Right ventricle myocardium superior (tissue), 1 donor: ENCODE data around the gene WRNIP1. TPM values are rescaled to one million over a fixed set of nuclear protein-coding genes. Genes with fewer than 3 reads are reported as not detected.

Experiments
- ATAC-seq: fragments of 200-7000 bp; cut with Tn5 transposase; one replicate; pipeline ENCODE4 v1.9.1; 2020; ENCODE audit warnings: mild to moderate bottlenecking; ENCODE audit not compliant: poor library complexity
- DNase-seq: peaks from one replicate; pipeline ENCODE4 v3.0.0-alpha.2; 2020
- intact Hi-C: fragments of 100-400 bp; cut with DNase I; formaldehyde crosslinking; loops from one replicate; pipeline ENCODE4 v1.11.2; 2022
- total RNA-seq: library from RNA; stranded (reverse); fragmentation: NEBNext Ultra II Directional; extraction: Animal tissue kit (Norgen Biotek cat#: 25700); gene quantifications from one replicate; pipeline ENCODE4 v1.2.1, GENCODE V29; 2021
- donor health status: DM: no; HTN: yes; CAD: no; lungs with severe emphysema.

WRNIP1 gene
- total RNA-seq, 1 donor from 2014 or later = 39.8 TPM

GRCh38 chr6:2738373-2738979 lies 26.7 kb upstream of the WRNIP1 start:
- no peak for DNase-seq
- intact Hi-C loops = no loop called here
- peak; percentile 32 for ATAC-seq

GRCh38 chr6:2739335-2739734 lies 25.9 kb upstream of the WRNIP1 start:
- intact Hi-C loops = no loop called here
- no peak for DNase-seq
- no peak for ATAC-seq

- ATAC-seq (no peak), DNase-seq (no peak)
- intact Hi-C loops = no loop called here
Observed at GRCh38 chr6:2740581-2740980, 24.6 kb upstream of the WRNIP1 start.

GRCh38 chr6:2741756-2742155 lies 23.4 kb upstream of the WRNIP1 start:
- no peak for DNase-seq
- intact Hi-C loops = no loop called here
- no peak for ATAC-seq

GRCh38 chr6:2743280-2744208 lies 21.6 kb upstream of the WRNIP1 start:
- intact Hi-C loops = no loop called here
- ATAC-seq (peak; percentile 68), DNase-seq (no peak)

DNA sequence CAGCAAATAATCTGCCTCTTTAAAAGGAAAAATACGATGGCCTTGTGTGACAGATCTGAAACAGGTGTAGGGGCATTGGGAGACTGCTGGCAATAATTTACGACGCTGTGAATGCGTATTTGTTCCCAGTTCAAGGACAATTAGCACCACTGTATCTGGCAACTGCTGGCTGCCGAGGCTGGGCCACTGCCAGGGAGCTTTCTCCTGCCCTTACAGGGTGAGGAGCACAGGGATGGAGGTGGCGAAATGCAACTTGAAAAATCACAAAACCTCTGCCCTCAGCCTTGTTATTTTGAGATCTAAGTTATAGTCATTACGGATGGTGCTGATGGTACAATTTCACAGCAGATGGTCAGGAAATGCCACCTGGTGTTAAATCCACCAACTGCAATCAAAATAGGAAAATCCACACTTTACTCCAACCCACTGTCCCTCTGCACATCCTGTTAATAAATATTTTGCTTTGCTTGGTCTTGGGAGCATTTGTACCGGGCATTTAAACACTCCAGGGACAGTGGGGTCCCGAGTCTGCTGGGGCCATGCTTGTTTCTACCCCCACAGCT lies 20.9 kb upstream of the WRNIP1 start:
- intact Hi-C loops = no loop called here
- DNase-seq (peak; percentile 81), ATAC-seq (peak; percentile 89)

DNA sequence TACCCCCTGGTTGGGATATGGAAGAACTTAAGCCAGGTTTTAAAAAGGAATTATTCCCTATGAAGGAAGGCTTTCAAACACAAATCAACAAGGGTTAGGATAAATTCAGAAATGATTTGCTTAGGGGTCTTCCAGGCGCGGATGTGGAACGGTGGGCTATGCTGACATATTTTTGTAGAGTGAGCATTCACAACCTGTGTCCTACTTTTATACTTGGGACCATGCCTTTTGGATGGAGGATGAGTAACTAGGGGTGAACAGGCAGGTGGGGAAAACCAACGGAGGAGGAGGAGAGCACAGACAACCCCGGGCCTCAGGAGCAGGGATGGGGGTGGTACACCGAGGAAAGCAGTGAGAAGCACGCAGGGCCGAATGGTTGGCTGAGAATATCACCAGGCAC lies 20.4 kb upstream of the WRNIP1 start:
- intact Hi-C loops = no loop called here
- no peak for DNase-seq
- ATAC-seq = no peak

DNA sequence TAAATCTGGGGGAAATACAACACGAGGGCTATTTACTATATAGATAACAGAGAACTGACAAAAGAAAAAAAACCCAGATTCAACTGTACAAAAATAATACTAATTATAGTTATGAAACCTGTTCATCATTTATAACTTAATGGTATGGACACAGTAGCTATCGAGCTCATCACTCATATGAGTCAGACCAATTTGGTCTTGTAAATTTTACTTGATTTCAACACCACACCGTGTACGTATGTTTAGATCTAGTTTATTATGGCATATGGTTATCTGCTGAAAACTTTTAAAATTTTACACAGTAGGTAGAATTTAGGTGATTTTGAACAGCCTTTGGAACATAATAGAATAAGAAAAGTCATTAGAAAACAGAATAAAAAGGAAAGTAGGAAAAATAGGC lies 19.9 kb upstream of the WRNIP1 start:
- ATAC-seq = no peak
- DNase-seq = no peak
- intact Hi-C loops = no loop called here

DNA sequence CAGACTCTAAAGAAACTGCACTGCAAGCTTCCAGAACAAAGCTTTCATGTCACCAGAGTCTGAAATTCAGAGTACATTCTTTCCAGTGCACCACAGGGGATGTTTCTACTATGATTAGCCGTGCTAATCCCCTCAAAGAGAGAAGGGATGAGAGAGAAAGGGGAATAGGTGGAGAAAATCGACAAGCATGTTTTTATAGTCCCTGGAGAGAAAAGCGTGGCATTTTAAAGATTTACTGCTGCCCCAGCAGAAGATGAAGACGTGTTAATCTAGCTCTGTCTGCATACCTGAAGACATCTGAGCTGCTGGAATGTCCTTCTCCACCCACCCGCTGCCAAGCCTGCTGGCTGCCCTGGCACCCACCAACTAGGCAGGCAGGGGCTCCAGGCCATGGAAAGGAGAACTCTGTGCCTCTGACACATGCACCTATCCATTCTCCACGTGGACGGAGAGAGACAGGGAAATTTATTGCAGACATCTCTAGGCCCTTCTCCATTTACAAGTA lies 18.6 kb upstream of the WRNIP1 start:
- ATAC-seq = no peak
- intact Hi-C loops = no loop called here

DNA sequence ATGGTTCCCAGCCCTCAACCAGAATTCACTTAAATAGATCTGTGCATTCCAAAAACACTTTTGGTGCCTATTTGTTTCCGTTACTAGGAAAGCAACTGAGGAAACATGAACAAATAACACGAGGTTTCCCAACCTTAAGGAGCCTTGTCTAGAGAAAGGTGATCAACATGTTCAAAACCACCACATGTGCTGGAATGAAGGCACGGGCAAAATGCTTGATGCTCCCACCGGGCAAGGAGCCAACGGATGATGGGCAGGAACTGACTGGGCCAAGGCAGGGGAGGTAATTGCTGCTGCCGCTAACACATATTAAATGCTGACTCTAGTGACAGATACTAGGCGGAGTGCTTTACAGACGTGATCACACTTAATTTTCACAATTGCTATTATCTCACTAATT lies 17.0 kb upstream of the WRNIP1 start:
- DNase-seq (no peak), ATAC-seq (no peak)
- intact Hi-C loops = no loop called here

More for the DNA sequence above, 18.6 kb upstream of the WRNIP1 start:
- DNase-seq = no peak

- ATAC-seq (peak; percentile 73), DNase-seq (peak; percentile 60)
- intact Hi-C loops = no loop called here
Observed at GRCh38 chr6:2749969-2750600, 15.1 kb upstream of the WRNIP1 start.

- no peak for ATAC-seq
- no peak for DNase-seq
- intact Hi-C loops = no loop called here
Observed at GRCh38 chr6:2750832-2751231, 14.4 kb upstream of the WRNIP1 start, which contains the start of gene MYLK4. TSS of gene MYLK4 (minus strand) at chr6:2750922. CDS start at chr6:2749294, 1,628 bp downstream.

GRCh38 chr6:2751871-2752270 lies 13.3 kb upstream of the WRNIP1 start:
- ATAC-seq (no peak), DNase-seq (no peak)
- intact Hi-C loops = no loop called here

DNA sequence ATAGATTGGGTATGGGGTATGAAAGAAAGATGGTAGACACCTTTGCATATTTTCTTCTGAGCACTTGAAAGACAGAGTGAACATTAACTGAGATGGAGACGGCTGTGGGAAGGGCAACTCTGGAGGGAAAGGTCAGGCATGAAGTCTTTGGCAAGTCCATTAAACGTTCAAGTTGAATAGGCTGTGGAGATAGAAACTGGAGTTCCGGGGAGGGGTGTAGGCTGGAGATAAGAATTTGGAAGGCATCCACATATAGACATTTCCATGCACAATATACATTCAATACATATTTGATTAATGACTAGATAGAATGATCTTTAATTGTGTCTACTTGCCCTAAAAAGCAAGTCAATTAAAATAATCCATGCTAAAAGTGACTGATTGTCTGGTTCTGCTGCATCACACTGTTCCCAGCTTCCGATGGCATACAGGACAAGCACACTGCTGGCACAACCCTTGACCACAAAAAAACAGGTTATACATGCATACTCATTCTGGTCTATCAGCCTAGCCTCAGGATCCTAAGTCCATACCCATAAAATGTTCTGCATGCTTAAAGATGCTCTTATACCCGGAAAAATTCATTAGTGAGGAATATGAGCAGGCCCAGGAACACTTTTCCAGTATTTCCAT lies 12.6 kb upstream of the WRNIP1 start:
- intact Hi-C loops = no loop called here
- no peak for DNase-seq
- no peak for ATAC-seq

- ATAC-seq (no peak), DNase-seq (no peak)
- intact Hi-C loops = no loop called here
Observed at GRCh38 chr6:2753110-2753489, 12.1 kb upstream of the WRNIP1 start.

- intact Hi-C loops = no loop called here
Observed at GRCh38 chr6:2753743-2754142, 11.4 kb upstream of the WRNIP1 start.

DNA sequence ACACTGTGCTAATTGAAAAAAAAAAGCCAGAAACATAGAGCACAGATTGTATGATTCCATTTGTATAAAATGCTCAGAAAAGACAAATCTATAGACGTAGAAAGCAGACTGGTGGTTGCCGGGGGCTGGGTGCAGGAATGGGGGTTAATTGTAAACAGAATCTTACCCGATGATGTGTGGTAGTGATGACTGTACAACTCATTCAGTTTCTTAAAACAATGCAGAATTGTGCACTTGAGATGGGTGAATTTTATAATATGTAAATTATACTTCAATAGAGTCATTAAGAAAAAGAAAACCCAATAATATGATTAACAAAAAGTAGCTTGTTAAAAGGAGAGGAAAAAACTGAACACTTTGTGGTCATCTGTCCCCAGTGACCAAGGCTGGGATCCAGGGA lies 10.8 kb upstream of the WRNIP1 start:
- DNase-seq (no peak), ATAC-seq (no peak)
- intact Hi-C loops = no loop called here

More at GRCh38 chr6:2753743-2754142, 11.4 kb upstream of the WRNIP1 start:
- DNase-seq (no peak), ATAC-seq (no peak)

DNA sequence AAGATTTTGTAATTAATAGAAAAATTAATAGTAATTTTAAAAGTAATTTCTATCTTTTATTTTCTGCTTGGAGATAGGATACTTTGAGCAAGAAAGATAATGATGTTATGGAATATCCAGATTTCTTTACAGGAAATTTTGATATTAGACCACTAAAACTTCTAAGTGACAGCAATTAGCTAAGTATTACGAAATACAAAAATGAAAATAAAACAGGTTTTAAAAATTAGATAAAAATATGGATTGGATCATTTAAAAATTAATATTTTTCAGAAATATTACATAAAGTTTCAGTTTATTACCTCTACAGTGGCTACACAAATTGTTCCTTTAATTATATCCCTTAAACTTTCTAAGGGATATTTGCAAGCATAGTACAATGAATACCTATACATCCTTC lies 10.3 kb upstream of the WRNIP1 start:
- ATAC-seq (no peak), DNase-seq (no peak)
- intact Hi-C loops = no loop called here

DNA sequence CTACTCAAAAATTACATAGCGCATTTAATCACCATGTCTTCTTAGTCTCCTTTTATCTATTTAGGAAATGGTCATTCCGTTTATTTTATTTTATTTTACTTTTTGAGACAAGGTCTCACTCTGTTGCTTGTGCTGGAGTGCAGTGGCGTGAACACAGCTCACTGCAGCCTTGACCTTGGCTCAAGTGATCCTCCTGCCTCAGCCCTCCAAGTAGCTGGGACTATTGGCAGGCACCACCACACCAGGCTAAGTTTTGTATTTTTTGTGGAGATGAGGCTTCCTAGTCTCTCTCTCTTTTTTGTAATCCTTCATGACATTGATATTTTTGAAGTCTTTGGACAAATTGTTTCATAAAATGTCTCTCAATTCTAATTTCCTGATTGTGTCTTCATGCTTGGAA lies 9.7 kb upstream of the WRNIP1 start:
- ATAC-seq (no peak), DNase-seq (no peak)
- intact Hi-C loops = no loop called here
